PC-9 (cell line): ENCODE data around the gene LAMA3. TPM values are rescaled to one million over a fixed set of nuclear protein-coding genes. Genes with fewer than 3 reads are reported as not detected.

Experiments used
- Bru-seq: library from RNA; stranded (reverse); fragments of 400-500 nt; gene quantifications from one replicate; lab custom pipeline; 2021; lab: Mats Ljungman, UMichigan
- BruChase-seq, 2 experiments: library from RNA; stranded (reverse); fragments of 400-500 nt; gene quantifications; one replicate each; lab custom pipeline; 2021; lab: Mats Ljungman, UMichigan
- BruUV-seq: library from RNA; stranded (reverse); fragments of 400-500 nt; replicated peaks from 2 replicates; lab custom pipeline; 2021; lab: Mats Ljungman, UMichigan
- CTCF ChIA-PET: fragments of 300-600 bp; sonication (Branson Sonifier 250); formaldehyde crosslinking; loops from one replicate; lab custom pipeline; 2022; ENCODE audit warnings: antibody characterized with exemption; lab: Charles Lee
- POLR2A ChIA-PET: fragments of 300-600 bp; sonication (Branson Sonifier 250); formaldehyde crosslinking; loops from one replicate; lab custom pipeline; 2022; ENCODE audit warnings: antibody characterized with exemption; ENCODE audit not compliant: unreplicated experiment; lab: Charles Lee
- DNase-seq, 2 experiments: peaks; one replicate each; pipeline versions ENCODE4 v3.0.0 to v3.0.0-alpha.2; 2015 to 2022; ENCODE audit warnings: mixed read lengths in 1 of 2
- H2AFZ ChIP-seq: fragments of 200-600 bp; sonication (generic); 2 replicates; pipeline ENCODE4 v1.8.1; 2017; ENCODE audit warnings: antibody characterized with exemption
- H3F3A ChIP-seq: fragments of 200-600 bp; sonication (generic); 2 replicates; pipeline ENCODE4 v1.8.1; 2017; ENCODE audit warnings: antibody characterized with exemption, mild to moderate bottlenecking, low read depth; ENCODE audit not compliant: insufficient read depth
- H3K27ac ChIP-seq: fragments of 200-600 bp; sonication (generic); 2 replicates; pipeline ENCODE4 v1.6.1; 2016; ENCODE audit warnings: mixed run types
- H3K27me3 ChIP-seq: fragments of 200-600 bp; sonication (generic); 2 replicates; pipeline ENCODE4 v1.6.1; 2016; ENCODE audit warnings: low read depth, mixed run types; ENCODE audit not compliant: insufficient read depth
- H3K36me3 ChIP-seq: fragments of 200-600 bp; sonication (generic); 2 replicates; pipeline ENCODE4 v1.6.1; 2016; ENCODE audit warnings: low read depth, mixed run types
- H3K4me1 ChIP-seq: fragments of 200-600 bp; sonication (generic); replicated peaks from 2 replicates; pipeline ENCODE4 v1.6.1; 2016; ENCODE audit warnings: mixed run types; ENCODE audit not compliant: insufficient read depth
- H3K4me2 ChIP-seq: fragments of 200-600 bp; sonication (generic); 2 replicates; pipeline ENCODE4 v1.6.1; 2017; ENCODE audit warnings: mixed run types
- H3K4me3 ChIP-seq: fragments of 200-600 bp; sonication (generic); 2 replicates; pipeline ENCODE4 v1.6.1; 2016; ENCODE audit warnings: mixed run types
- H3K79me2 ChIP-seq: fragments of 200-600 bp; sonication (generic); 2 replicates; pipeline ENCODE4 v1.6.1; 2017; ENCODE audit warnings: low read depth, mixed run types
- H3K9me2 ChIP-seq: fragments of 200-600 bp; sonication (generic); 2 replicates; pipeline ENCODE4 v1.8.1; 2017; ENCODE audit warnings: mild to moderate bottlenecking; ENCODE audit not compliant: insufficient read depth
- H3K9me3 ChIP-seq: fragments of 200-600 bp; sonication (generic); 2 replicates; pipeline ENCODE4 v1.8.1; 2016; ENCODE audit warnings: low read depth; ENCODE audit not compliant: insufficient read depth
- H4K20me1 ChIP-seq: fragments of 200-600 bp; sonication (generic); 2 replicates; pipeline ENCODE4 v1.8.1; 2017; ENCODE audit not compliant: insufficient read depth
- EZH2 ChIP-seq: fragments of 200-600 bp; sonication (generic); IDR thresholded peaks from 2 replicates; pipeline ENCODE4 v1.8.0; 2017; ENCODE audit warnings: antibody characterized with exemption, low read depth
- intact Hi-C: fragments of 100-400 bp; cut with micrococcal nuclease; formaldehyde crosslinking; loops from one replicate; pipeline ENCODE4 v1.10.0; 2022; ENCODE audit not compliant: unreplicated experiment
- long read RNA-seq: library from polyadenylated mRNA; stranded (forward); transcript quantifications from one replicate; pipeline ENCODE4 v2.0.0, GENCODE V29; 2022
- total RNA-seq: library from RNA; stranded (reverse); gene quantifications from 2 replicates; pipeline ENCODE4 v1.2.3, GENCODE V29; 2021
- TF ChIP-seq, protein P1 (sequence below): fragments of 200-600 bp; sonication (generic); conservative IDR thresholded peaks from 2 replicates; pipeline ENCODE4 v1.6.1; 2017; ENCODE audit warnings: mixed run types, antibody characterized with exemption, mild to moderate bottlenecking, moderate library complexity

LAMA3 gene, protein sequence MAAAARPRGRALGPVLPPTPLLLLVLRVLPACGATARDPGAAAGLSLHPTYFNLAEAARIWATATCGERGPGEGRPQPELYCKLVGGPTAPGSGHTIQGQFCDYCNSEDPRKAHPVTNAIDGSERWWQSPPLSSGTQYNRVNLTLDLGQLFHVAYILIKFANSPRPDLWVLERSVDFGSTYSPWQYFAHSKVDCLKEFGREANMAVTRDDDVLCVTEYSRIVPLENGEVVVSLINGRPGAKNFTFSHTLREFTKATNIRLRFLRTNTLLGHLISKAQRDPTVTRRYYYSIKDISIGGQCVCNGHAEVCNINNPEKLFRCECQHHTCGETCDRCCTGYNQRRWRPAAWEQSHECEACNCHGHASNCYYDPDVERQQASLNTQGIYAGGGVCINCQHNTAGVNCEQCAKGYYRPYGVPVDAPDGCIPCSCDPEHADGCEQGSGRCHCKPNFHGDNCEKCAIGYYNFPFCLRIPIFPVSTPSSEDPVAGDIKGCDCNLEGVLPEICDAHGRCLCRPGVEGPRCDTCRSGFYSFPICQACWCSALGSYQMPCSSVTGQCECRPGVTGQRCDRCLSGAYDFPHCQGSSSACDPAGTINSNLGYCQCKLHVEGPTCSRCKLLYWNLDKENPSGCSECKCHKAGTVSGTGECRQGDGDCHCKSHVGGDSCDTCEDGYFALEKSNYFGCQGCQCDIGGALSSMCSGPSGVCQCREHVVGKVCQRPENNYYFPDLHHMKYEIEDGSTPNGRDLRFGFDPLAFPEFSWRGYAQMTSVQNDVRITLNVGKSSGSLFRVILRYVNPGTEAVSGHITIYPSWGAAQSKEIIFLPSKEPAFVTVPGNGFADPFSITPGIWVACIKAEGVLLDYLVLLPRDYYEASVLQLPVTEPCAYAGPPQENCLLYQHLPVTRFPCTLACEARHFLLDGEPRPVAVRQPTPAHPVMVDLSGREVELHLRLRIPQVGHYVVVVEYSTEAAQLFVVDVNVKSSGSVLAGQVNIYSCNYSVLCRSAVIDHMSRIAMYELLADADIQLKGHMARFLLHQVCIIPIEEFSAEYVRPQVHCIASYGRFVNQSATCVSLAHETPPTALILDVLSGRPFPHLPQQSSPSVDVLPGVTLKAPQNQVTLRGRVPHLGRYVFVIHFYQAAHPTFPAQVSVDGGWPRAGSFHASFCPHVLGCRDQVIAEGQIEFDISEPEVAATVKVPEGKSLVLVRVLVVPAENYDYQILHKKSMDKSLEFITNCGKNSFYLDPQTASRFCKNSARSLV (N-terminal part only)
- total RNA-seq (44.4 and 54.7 TPM in 2 replicates), Bru-seq, nascent RNA (percentile 75 among the genes with signal in this experiment), BruChase-seq, experiment 1, labeled RNA remaining after a 2-hour chase (percentile 78 among the genes with signal in this experiment), BruChase-seq, experiment 2, labeled RNA remaining after a 6-hour chase (percentile 84 among the genes with signal in this experiment)
- long read RNA-seq, full-length matches to known transcripts = 33 of 45 reads
- long read RNA-seq, partial matches to known transcripts = 11 of 45 reads
- long read RNA-seq, other reads (novel, unspliced or antisense) = 1 of 45 reads

DNA sequence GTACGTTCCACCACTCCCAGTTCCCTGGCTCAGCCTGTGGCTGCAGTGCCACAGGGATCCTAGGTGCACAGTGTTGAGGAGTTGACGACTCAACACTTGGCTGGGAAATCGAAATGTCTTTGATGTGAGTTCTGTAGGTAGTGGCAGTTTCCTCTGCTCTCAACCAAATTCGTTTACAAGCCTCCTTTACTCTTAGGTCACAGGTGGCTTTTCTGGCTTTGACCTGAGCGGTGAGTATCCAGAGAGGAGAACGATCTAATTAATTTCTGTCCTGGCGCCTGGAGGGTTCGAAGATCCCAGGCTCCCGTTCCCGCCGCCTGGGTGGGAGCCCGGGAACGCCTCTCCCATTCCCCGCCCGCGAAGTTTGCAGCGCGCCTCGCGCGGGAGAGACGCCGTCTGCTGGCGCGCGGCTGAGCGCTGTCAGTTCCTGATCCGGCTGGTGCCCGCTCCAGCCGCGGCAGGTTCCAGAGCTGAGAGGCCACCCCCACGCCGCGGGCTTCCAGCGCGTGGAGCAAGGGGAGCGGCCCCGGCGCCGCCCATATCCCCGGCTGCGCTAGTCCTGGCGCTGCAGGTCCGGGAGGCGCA lies at the start of gene LAMA3:
TSS of gene LAMA3 (plus strand) at position 423 of the 585 bp plus-strand sequence. CDS start 231 bp downstream, outside the sequence.
- Histone ChIP-seq H3K79me2 (no peaks in the 10 kb centered on the region), H3K4me1 (peaks cover 20% of the 10 kb centered on the region), H4K20me1 (no peaks in the 10 kb centered on the region), H3K4me3 (peak within 1 kb of the TSS; percentile 67), H3K27me3 (no peaks in the 10 kb centered on the region), H3K4me2 (peak within 1 kb of the TSS; percentile 85), H2AFZ (peak within 1 kb of the TSS; percentile 86), H3K9me3 (no peaks in the 10 kb centered on the region), H3F3A (no peaks in the 10 kb centered on the region; the same call in 1 of the 2 replicates), H3K27ac (no peak within 1 kb of the TSS), H3K36me3 (no peaks in the 10 kb centered on the region), H3K9me2 (no peaks in the 10 kb centered on the region)
- CTCF ChIA-PET = no interaction called here
- BruUV-seq = no TSS peak
- TF ChIP-seq, protein P1, sequence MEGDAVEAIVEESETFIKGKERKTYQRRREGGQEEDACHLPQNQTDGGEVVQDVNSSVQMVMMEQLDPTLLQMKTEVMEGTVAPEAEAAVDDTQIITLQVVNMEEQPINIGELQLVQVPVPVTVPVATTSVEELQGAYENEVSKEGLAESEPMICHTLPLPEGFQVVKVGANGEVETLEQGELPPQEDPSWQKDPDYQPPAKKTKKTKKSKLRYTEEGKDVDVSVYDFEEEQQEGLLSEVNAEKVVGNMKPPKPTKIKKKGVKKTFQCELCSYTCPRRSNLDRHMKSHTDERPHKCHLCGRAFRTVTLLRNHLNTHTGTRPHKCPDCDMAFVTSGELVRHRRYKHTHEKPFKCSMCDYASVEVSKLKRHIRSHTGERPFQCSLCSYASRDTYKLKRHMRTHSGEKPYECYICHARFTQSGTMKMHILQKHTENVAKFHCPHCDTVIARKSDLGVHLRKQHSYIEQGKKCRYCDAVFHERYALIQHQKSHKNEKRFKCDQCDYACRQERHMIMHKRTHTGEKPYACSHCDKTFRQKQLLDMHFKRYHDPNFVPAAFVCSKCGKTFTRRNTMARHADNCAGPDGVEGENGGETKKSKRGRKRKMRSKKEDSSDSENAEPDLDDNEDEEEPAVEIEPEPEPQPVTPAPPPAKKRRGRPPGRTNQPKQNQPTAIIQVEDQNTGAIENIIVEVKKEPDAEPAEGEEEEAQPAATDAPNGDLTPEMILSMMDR = no peak
- no peak for TF ChIP-seq EZH2
- peak; percentile 40 to 53 for DNase-seq
- intact Hi-C loops = no loop called here
- POLR2A ChIA-PET = no interaction called here

DNA sequence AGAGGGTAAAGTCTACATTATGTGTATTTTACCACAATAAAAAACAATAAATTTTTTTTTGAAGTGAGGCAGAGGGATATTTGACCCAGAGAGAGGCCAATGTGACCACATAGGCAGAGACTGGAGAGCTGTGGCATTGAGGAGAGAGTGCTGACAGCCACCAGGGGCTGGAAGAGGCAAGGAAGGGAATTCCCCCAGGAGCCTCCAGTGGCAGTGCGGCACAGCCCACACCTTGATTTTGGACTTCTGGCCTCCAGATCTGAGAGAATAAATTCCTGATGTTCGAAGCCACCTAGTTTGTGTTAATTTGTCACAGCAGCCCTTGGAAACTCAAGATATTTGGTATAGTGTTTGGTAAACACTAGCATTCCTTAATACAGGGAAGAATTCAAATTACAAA lies 49.2 kb upstream of the LAMA3 start:
- peaks cover 13% of the 10 kb centered on the region for H3F3A ChIP-seq
- no TSS peak for BruUV-seq
- no peak overlapping the region for H3K27ac ChIP-seq
- H3K4me1 ChIP-seq = peaks cover 18% of the 10 kb centered on the region
- H3K4me2 ChIP-seq = no peak overlapping the region
- H2AFZ ChIP-seq = no peak overlapping the region
- DNase-seq = no peak
- H3K36me3 ChIP-seq = no peaks in the 10 kb centered on the region
- no peak for TF ChIP-seq EZH2
- TF ChIP-seq, protein P1 = no peak
- ChIA-PET POLR2A (no interaction called here), CTCF (no interaction called here)
- H4K20me1 ChIP-seq = no peaks in the 10 kb centered on the region
- no peaks in the 10 kb centered on the region for H3K27me3 ChIP-seq
- H3K9me3 ChIP-seq = no peaks in the 10 kb centered on the region
- H3K9me2 ChIP-seq = no peaks in the 10 kb centered on the region
- H3K79me2 ChIP-seq = no peaks in the 10 kb centered on the region
- intact Hi-C loops = no loop called here
- no peak overlapping the region for H3K4me3 ChIP-seq
